Osteocyte (in vitro differentiated cells): ENCODE measurements around the gene GRB14. TPM values are rescaled to one million over a fixed set of nuclear protein-coding genes. Genes with fewer than 3 reads are reported as not detected.
"Not testable (repeated sequence)": the region's sequence is repeated elsewhere in the genome, so short reads cannot be mapped to it uniquely, and the experiment has no call there.

Experiments
- DNase-seq: peaks from one replicate; pipeline ENCODE4 v3.0.0; 2021; ENCODE audit warnings: mixed read lengths; ENCODE audit not compliant: unreplicated experiment; ENCODE audit errors: extremely low spot score
- H3K27ac Mint-ChIP-seq: one replicate; pipeline ENCODE4 v1.8.0; 2021; ENCODE audit warnings: mild to moderate bottlenecking, mixed read lengths; ENCODE audit not compliant: unreplicated experiment
- H3K27me3 Mint-ChIP-seq: one replicate; pipeline ENCODE4 v1.8.0; 2021; ENCODE audit warnings: mixed read lengths; ENCODE audit not compliant: unreplicated experiment
- H3K36me3 Mint-ChIP-seq: one replicate; pipeline ENCODE4 v1.8.0; 2021; ENCODE audit warnings: mixed read lengths; ENCODE audit not compliant: unreplicated experiment
- H3K4me1 Mint-ChIP-seq: one replicate; pipeline ENCODE4 v1.8.0; 2021; ENCODE audit warnings: mixed read lengths; ENCODE audit not compliant: unreplicated experiment
- H3K4me3 Mint-ChIP-seq: one replicate; pipeline ENCODE4 v1.8.0; 2021; ENCODE audit warnings: mild to moderate bottlenecking, moderate library complexity, mixed read lengths; ENCODE audit not compliant: unreplicated experiment
- H3K9me3 Mint-ChIP-seq: one replicate; pipeline ENCODE4 v1.8.0; 2021; ENCODE audit warnings: mixed read lengths; ENCODE audit not compliant: unreplicated experiment
- CTCF ChIP-seq: fragments of 200-600 bp; sonication (generic); IDR thresholded peaks from 2 replicates; pipeline ENCODE4 v1.5.0; 2021; ENCODE audit warnings: antibody characterized with exemption, mild to moderate bottlenecking, moderate library complexity
- total RNA-seq: library from RNA; stranded (reverse); gene quantifications from 2 replicates; pipeline ENCODE4 v1.2.1, GENCODE V29; 2021

GRB14 gene
- total RNA-seq, 1 donor from 2014 or later = 0.83 TPM

GRCh38 chr2:164478205-164478604, 143.1 kb downstream of the GRB14 start:
- Mint-ChIP-seq H3K36me3 (no peaks in the 10 kb centered on the region), H3K4me3 (no peak overlapping the region), H3K9me3 (no peaks in the 10 kb centered on the region), H3K4me1 (no peaks in the 10 kb centered on the region), H3K27me3 (peaks cover 7% of the 10 kb centered on the region), H3K27ac (no peak overlapping the region)
- no peak for DNase-seq
- TF ChIP-seq CTCF = no peak

GRCh38 chr2:164474873-164475272, 146.4 kb downstream of the GRB14 start:
- Mint-ChIP-seq H3K4me3 (no peak overlapping the region), H3K27me3 (peaks cover 2% of the 10 kb centered on the region), H3K36me3 (no peaks in the 10 kb centered on the region), H3K4me1 (no peaks in the 10 kb centered on the region), H3K9me3 (no peaks in the 10 kb centered on the region), H3K27ac (no peak overlapping the region)
- DNase-seq = no peak
- TF ChIP-seq CTCF = no peak

GRCh38 chr2:164473021-164473420, 148.3 kb downstream of the GRB14 start:
- Mint-ChIP-seq H3K9me3 (no peaks in the 10 kb centered on the region), H3K4me1 (no peaks in the 10 kb centered on the region), H3K36me3 (no peaks in the 10 kb centered on the region), H3K4me3 (no peak overlapping the region), H3K27ac (no peak overlapping the region), H3K27me3 (no peaks in the 10 kb centered on the region)
- TF ChIP-seq CTCF = no peak
- DNase-seq = no peak

- H3K27ac Mint-ChIP-seq, H3K4me1 Mint-ChIP-seq, H3K36me3 Mint-ChIP-seq, H3K9me3 Mint-ChIP-seq, DNase-seq, H3K4me3 Mint-ChIP-seq, H3K27me3 Mint-ChIP-seq: not testable (repeated sequence)
Measured at GRCh38 chr2:164465047-164465446, 156.2 kb downstream of the GRB14 start.

GRCh38 chr2:164464376-164464775, 156.9 kb downstream of the GRB14 start:
- Mint-ChIP-seq H3K4me3 (no peak overlapping the region), H3K9me3 (no peaks in the 10 kb centered on the region), H3K27ac (no peak overlapping the region), H3K27me3 (no peaks in the 10 kb centered on the region), H3K36me3 (no peaks in the 10 kb centered on the region), H3K4me1 (no peaks in the 10 kb centered on the region)
- DNase-seq = no peak
- no peak for TF ChIP-seq CTCF

GRCh38 chr2:164458792-164459191, 162.5 kb downstream of the GRB14 start:
- H3K27ac Mint-ChIP-seq = no peak overlapping the region
- H3K4me1 Mint-ChIP-seq = no peaks in the 10 kb centered on the region
- no peak for TF ChIP-seq CTCF
- no peak for DNase-seq
- H3K4me3 Mint-ChIP-seq = no peak overlapping the region
- no peaks in the 10 kb centered on the region for H3K27me3 Mint-ChIP-seq
- no peaks in the 10 kb centered on the region for H3K9me3 Mint-ChIP-seq
- H3K36me3 Mint-ChIP-seq = no peaks in the 10 kb centered on the region
